ENCODE measurements around the gene IL1RAPL1. TPM values are rescaled to one million over a fixed set of nuclear protein-coding genes. Genes with fewer than 3 reads are reported as not detected.

IL1RAPL1 gene
- total RNA-seq, 2 donors from 2014 or later: 0.18 to 0.31 TPM

DNA sequence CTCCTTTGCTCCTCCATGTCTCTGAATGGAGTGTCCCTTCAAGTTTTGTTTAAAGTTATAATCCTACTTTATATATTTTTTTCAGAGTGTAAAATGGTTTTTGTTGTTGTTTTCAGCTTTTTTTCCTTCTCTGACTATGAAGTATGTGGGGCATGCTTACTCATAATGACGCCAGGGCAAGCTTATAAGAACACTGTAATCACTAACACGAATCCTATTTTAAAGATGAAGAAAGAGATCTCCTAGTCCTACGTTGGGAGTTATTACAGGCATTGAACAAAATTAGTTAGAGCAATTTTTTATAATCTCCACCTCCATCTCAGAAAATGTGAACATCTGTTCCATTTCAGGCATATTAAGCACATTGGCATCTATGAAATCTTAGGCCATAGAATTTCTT, 1360.0 kb downstream of the IL1RAPL1 start:
- intact Hi-C loops (cut with DNase I, micrococcal nuclease): no loop called here
- no peak for ATAC-seq
- DNase-seq: no peak

DNA sequence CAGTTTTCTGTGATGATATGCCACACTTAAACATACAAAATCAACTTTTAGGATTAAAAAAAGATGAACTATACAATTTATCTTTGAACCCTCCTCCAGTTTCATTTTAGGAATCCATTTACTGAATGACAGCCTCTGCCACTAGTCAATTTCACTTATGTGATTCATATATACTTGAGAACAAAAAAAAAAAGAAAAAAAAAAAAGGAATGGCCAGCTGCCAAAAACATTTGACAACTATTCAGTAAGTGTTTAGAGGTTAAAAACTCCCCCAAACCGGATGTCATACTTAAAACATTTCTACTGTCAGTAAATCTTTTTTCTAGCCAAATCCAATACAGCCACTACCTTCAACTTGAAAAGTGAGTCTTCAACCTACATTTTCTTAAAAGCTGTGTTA, 1361.4 kb downstream of the IL1RAPL1 start:
- intact Hi-C loops (cut with DNase I, micrococcal nuclease): no loop called here
- no peak for DNase-seq
- no peak for ATAC-seq

DNA sequence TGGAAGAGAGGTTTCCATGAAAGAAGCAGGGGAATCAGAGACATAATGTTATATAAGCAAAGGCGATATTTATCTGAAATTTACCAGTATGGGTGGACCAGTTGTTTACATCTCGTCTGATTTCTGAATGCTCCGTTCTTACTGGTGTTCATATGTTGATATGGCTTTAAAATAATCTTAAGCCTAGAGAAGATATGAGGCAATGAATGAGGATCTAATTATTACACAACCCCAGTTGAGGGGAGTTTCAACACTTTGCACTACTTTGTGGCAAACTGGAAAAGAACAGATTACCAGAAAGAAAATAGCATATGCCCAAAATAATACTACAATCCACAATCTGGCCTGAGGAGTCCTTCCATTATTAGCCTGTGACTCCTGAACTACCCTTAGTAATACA, 1364.8 kb downstream of the IL1RAPL1 start:
- ATAC-seq (no peak), DNase-seq (no peak)
- intact Hi-C loops (cut with DNase I, micrococcal nuclease): no loop called here

- intact Hi-C loops (cut with DNase I, micrococcal nuclease): no loop called here
- ATAC-seq: no peak
Measured at GRCh38 chrX:29962061-29962460, 1374.8 kb downstream of the IL1RAPL1 start.

DNA sequence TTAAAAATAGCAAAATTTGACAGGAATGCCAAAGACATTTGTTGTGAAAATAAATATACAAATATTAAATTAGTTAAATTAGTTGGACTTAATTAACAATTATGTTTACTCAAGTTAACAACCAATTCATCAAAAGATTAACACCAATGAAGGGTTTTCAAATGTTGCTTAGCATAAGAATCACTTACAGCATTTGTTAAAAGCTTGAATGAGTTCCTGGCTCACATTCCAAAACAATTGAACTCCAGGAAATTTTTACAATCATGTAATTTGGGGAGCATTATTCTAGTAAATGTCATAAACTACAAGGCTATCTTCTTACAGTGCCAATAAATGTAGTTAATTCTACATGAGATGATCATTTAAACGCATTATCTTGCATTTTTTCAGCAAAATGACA, 1378.4 kb downstream of the IL1RAPL1 start:
- intact Hi-C loops (cut with DNase I, micrococcal nuclease): no loop called here
- DNase-seq (no peak), ATAC-seq (no peak)

More at GRCh38 chrX:29962061-29962460, 1374.8 kb downstream of the IL1RAPL1 start:
- no peak for DNase-seq

- intact Hi-C loops (cut with DNase I, micrococcal nuclease): no loop called here
- ATAC-seq (no peak), DNase-seq (no peak)
Measured at GRCh38 chrX:29992083-29992482, 1404.8 kb downstream of the IL1RAPL1 start.

- DNase-seq (no peak), ATAC-seq (no peak)
- intact Hi-C loops (cut with DNase I, micrococcal nuclease): no loop called here
Measured at GRCh38 chrX:30005813-30006212, 1418.6 kb downstream of the IL1RAPL1 start.

Small RNA genes within 50 kb of the gene (microRNA-seq; reads per million reads assigned to microRNA genes)
- gene MIR4666B: 0 reads per million in 2 donors

Data from left colon (tissue), 2 donors.